Measurements from ENCODE around the gene NRAP. TPM values are rescaled to one million over a fixed set of nuclear protein-coding genes. Genes with fewer than 3 reads are reported as not detected.

The NRAP gene
- total and polyA plus RNA-seq, 2 of the 4 experiments (the other 2 are of a cell fraction), result not detected

- TF ChIP-seq FOS (IDR thresholded peaks at IDR 0.05; ENCODE audit: low read depth, low read length), result no peak
Measured at GRCh38 chr10:113704637-113705343, 40.9 kb upstream of the NRAP start (continued).

- no peak overlapping the region for H3K18ac ChIP-seq (ENCODE audit: low read depth, low read length)
- no peak overlapping the region for H2BK5ac ChIP-seq (ENCODE audit: low read depth, low read length, poor library complexity, severe bottlenecking)
- DNase-seq (no peak), ATAC-seq (ENCODE audit: low read depth) (no peak)
- H3K36me3 ChIP-seq (ENCODE audit: control insufficient read depth, insufficient read depth, low read length), result peaks cover 14% of the 10 kb centered on the region
- H4K91ac ChIP-seq (ENCODE audit: insufficient read depth, low read depth, low read length), result no peak overlapping the region
- H3K9me1 ChIP-seq (ENCODE audit: insufficient read depth, low read length), result 0 out of 2 replicates have a peak, but pooled peaks cover 2% of the 10 kb centered on the region
- peaks cover 11 to 15% of the 10 kb centered on the region in 2 experiments; a peak in 3 of 4 replicates for H3K79me1 ChIP-seq (ENCODE audit: low read depth in 1 of 2, low read length in 2 of 2)
- H2BK120ac ChIP-seq (ENCODE audit: low read depth, low read length), result no peak overlapping the region
- no peak for TF ChIP-seq RCOR1 (IDR thresholded peaks at IDR 0.05; ENCODE audit: insufficient replicate concordance, low read length)
- TF ChIP-seq CTCF (conservative IDR thresholded peaks at IDR 0.05; ENCODE audit: low read depth, low read length), result no peak
- no peak for TF ChIP-seq NFE2L2 (IDR thresholded peaks at IDR 0.05; ENCODE audit: low read depth, low read length)
- no peak for TF ChIP-seq SMC3 (IDR thresholded peaks at IDR 0.05; ENCODE audit: low read depth, low read length)
- TF ChIP-seq CHD1 (IDR thresholded peaks at IDR 0.05; ENCODE audit: low read depth, low read length), result no peak
- TF ChIP-seq FOS (IDR thresholded peaks at IDR 0.05; ENCODE audit: low read depth, low read length), result no peak
- WGBS, 2 experiments (ENCODE audit: extremely low coverage in 2 of 2, insufficient read length in 1 of 2), result no CpG with 5 or more reads among the region's 3 CpGs
- no peak overlapping the region for H2AK5ac ChIP-seq (ENCODE audit: low read depth, low read length)
- H2AK9ac ChIP-seq (replicated peaks; ENCODE audit: low read depth, low read length, poor library complexity), result no peak overlapping the region
- H3K23ac ChIP-seq (ENCODE audit: low read depth, low read length), result no peak overlapping the region
- H4K5ac ChIP-seq (ENCODE audit: low read depth, low read length), result no peak overlapping the region
- H3K14ac ChIP-seq (replicated peaks; ENCODE audit: low read depth, low read length), result no peak overlapping the region
- no peak overlapping the region for H2BK15ac ChIP-seq (ENCODE audit: low read depth, low read length)
- no peak overlapping the region for H3K4me2 ChIP-seq (ENCODE audit: low read depth, low read length)
- no peaks in the 10 kb centered on the region for H3K27me3 ChIP-seq (ENCODE audit: control insufficient read depth, insufficient read depth, low read length)
- no peak overlapping the region for H3K4me3 ChIP-seq (ENCODE audit: insufficient read depth, low read depth, low read length)
- CTCF ChIA-PET, result no interaction called here
- intact Hi-C loops (cut with micrococcal nuclease), result no loop called here
- H3K9me3 ChIP-seq (ENCODE audit: control insufficient read depth, insufficient read depth, low read length), result peaks cover 2% of the 10 kb centered on the region
- no peak overlapping the region for H3K4ac ChIP-seq (ENCODE audit: low read depth, low read length)
- no peak overlapping the region for H3K9ac ChIP-seq (ENCODE audit: low read depth, low read length)
- no peak overlapping the region for H3K56ac ChIP-seq (ENCODE audit: extremely low read depth, insufficient read depth, low read length)
- POLR2A ChIA-PET (ENCODE audit: unreplicated experiment), result no interaction called here
- no TSS peak for BruUV-seq (replicated peaks)
- no peak overlapping the region for H2BK20ac ChIP-seq (ENCODE audit: low read depth, low read length)
- no peaks in the 10 kb centered on the region for H3K4me1 ChIP-seq (ENCODE audit: control insufficient read depth, insufficient read depth, low read length)
- no peak overlapping the region for H3K27ac ChIP-seq (ENCODE audit: insufficient read depth, low read length)
- H4K20me1 ChIP-seq (ENCODE audit: insufficient read depth, low read length), result peaks cover under 1% of the 10 kb centered on the region; the same call in 1 of the 2 replicates
- dilution Hi-C loops (cut with HindIII; ENCODE audit: low sequenced_read_pairs, unreplicated experiment), result no loop called here
- H4K8ac ChIP-seq (ENCODE audit: low read depth in 2 of 2, low read length in 2 of 2), result no peak overlapping the region
- in situ Hi-C loops (cut with MboI; ENCODE audit: low sequenced_read_pairs), result no loop called here
- no peak overlapping the region for H2AFZ ChIP-seq (replicated peaks; ENCODE audit: low read length, poor library complexity)
Measured at GRCh38 chr10:113697595-113697994, 33.8 kb upstream of the NRAP start.
